CD4-positive, alpha-beta T cell treated with Interleukin-2 at 100 ng/mL for 4 hours (primary cell): ENCODE results near the gene RSAD2.
"Not testable (repeated sequence)": the region's sequence is repeated elsewhere in the genome, so short reads cannot be mapped to it uniquely, and the experiment has no call there.

Experiments used
- DNase-seq: peaks from one replicate; pipeline ENCODE4 v3.0.0-alpha.2; 2020; ENCODE audit warnings: low spot score

Gene RSAD2

DNA sequence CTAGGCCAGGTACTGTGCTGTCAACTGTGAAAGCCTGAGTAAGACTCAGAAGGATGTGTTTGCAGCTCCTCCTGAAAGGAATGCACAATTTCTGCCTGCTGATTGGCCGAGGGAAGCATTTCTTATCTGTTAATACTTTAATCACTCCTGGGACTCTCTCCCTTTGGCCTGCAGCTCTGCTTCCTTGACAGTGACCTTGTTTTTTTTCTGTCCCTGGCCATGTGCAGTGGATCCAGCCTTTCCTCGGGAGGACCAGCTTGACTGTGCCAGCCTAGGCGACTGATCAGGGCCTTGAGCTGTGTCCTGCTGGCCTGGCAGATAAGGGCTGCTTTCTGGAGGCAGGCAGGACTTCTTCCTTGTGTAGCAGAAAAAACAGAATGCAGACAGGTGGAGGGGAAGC lies 49.6 kb downstream of the RSAD2 start:
- DNase-seq: no peak

GRCh38 chr2:6927753-6928152 lies 50.2 kb downstream of the RSAD2 start:
- DNase-seq: no peak

GRCh38 chr2:6928452-6928851 lies 50.9 kb downstream of the RSAD2 start:
- DNase-seq: no peak

DNA sequence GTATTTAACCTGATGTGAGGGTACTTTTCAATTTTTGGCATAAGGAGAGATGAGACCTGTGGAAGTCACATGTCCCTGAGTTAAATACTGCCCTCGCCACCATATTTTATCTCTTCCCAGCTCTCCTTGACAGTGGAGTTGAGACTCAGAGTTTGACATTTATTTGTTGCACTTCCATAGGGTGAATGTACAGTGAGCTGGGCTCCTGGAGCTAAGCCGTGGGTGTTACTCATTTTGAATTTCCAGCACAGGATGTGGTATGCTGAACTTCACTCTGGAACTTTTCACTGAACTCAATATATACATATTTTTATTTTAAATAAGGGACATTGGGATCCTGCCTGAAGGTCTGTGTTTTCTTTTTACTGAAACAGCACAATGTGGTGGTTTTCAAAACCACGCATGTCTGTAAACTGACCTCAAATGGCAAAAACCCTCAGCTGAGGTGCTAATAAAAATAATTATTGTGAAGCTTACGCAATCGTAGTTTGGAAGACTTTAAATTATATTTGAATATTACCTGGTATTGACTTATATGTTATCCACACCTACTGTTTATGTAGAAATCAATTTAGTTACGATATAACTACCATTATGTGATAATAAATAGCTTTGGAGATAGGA lies 51.7 kb downstream of the RSAD2 start:
- DNase-seq: no peak

DNA sequence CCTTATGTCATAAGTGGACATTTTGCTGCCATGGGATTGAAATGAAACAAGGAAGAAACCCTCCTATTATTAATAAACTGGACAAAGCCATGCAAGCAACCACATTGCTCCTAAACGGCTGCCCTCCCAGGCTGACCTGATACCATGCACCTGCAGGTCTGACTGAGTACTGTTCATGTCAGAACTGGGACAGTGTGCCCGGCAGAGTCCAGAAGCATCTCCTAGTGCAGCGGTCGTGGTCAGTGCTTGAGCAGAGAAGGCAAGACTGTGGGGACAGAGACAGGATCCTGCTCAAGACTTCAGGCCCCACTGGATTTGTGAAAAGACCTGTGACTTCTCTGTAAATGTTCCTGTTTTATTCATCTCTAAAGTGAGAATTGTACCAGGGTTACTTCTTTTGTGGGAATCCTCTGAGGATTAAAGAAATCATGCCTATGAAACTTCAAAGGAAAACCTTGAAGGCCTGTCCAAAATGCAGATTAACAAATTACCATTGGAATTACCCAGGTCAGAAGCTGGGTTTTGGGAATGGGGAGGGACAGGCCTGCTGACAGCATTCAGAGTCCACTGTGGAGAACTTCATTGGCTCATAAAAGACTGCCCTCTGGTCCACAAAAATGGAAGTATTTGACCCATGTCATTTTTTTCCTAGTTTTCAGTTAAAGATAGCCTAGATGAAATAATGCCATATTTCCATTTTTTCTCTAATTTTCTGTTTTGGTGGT lies 53.5 kb downstream of the RSAD2 start:
- DNase-seq: no peak

DNA sequence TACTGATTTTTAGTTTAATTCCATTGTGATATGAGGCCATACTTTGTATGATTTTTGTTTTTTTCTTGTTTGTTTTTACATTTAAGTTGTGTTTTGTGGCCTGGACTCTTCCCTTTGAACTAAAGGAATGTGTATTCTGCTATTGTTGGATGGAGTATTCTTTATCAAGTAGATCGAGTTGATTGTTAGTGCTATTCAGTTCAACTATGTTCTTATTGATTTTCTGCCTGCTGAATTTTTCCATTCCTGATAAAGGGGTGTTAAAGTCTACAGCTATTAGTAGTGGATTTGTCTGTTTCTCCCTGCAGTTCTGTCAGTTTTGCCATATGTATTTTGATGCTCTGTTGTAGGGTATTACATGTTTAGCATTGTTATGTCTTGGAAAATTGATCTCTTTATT lies 54.2 kb downstream of the RSAD2 start:
- no peak for DNase-seq

- no peak for DNase-seq
Measured at GRCh38 chr2:6932206-6932605, 54.6 kb downstream of the RSAD2 start.

- DNase-seq: no peak
Measured at GRCh38 chr2:6932828-6933227, 55.3 kb downstream of the RSAD2 start.

GRCh38 chr2:6933911-6934310 lies 56.3 kb downstream of the RSAD2 start:
- DNase-seq: no peak

DNA sequence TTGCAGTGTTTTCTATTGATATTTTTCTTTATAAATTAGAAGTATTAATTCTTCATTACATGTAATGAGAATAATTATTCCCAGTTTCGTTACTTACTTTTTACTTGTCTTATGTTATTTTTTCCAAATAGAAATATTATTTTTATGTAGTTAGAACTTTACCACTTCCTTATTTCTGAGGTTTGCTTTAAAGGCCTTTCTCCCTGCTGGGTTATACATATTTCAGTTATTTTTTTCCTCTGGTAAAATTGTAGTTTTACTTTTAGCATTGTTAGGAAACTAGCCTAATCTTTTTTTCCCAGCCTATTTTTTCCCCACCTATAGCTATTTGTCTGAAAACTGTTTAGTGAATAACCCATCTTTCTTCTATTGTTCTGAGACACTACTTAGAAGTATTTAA lies 56.8 kb downstream of the RSAD2 start:
- no peak for DNase-seq

GRCh38 chr2:6934758-6935651 lies 57.4 kb downstream of the RSAD2 start:
- DNase-seq: no peak

DNA sequence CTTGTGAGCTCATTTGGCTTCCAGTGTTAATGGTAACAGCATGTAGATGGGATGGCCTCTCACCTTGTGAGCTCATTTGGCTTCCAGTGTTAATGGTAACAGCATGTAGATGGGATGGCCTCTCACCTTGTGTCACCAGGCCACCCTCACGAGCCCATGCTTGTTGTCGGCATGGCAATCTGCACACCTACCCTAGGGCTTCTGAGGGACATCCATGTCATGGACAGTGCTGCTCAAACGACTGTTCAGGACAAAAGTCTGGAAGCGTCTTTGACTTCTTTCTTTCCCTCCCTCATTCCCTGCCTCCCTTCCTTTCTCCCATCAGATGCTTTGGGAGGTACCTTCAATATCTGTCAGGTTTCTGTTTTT lies 58.1 kb downstream of the RSAD2 start:
- DNase-seq: not testable (repeated sequence)

GRCh38 chr2:6937157-6937556 lies 59.6 kb downstream of the RSAD2 start:
- DNase-seq: no peak

DNA sequence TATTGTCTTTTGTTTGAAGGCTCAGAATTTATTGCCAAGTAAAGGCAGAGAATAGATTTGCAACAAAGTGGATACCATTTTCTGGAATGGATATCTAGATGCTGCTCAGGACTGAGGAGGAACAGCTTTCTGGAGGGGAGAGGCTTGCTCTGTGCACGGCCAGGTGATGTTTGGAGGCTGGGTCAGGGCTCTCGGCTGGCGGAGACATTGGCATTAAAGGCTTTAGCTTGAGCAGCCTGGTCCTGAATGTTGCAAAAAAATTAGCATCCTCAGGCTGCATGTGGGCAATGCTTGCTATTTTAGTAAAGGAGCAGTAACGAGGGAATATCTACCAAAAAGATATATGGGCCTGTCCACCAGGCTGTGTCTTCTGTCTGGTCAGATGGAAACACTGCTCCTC lies 60.0 kb downstream of the RSAD2 start:
- no peak for DNase-seq

- no peak for DNase-seq
Measured at GRCh38 chr2:6939071-6939470, 61.5 kb downstream of the RSAD2 start.

DNA sequence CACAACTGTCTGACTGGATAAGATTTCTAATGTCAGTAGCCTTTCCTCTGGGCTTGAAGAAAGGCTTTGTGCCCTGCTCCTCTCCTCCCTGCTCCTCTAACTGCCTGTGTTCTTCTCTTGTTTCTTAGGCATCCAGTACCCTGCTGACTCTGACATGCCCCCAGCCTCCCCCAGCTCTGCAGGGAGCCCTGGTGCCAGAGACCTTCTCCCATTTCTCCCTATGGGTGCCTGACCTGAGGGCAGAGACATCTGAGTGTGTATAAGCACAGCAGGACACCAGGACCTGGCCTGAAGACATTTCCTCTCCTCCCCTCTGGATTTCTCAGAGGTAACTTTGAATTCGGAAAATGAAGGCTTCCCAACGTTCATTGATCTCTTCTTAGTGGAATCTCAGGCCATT lies 63.2 kb downstream of the RSAD2 start:
- no peak for DNase-seq

- no peak for DNase-seq
Measured at GRCh38 chr2:6941299-6942046, 63.9 kb downstream of the RSAD2 start.

GRCh38 chr2:6942848-6943247 lies 65.3 kb downstream of the RSAD2 start:
- no peak for DNase-seq

GRCh38 chr2:6943523-6943922 lies 65.9 kb downstream of the RSAD2 start:
- no peak for DNase-seq

DNA sequence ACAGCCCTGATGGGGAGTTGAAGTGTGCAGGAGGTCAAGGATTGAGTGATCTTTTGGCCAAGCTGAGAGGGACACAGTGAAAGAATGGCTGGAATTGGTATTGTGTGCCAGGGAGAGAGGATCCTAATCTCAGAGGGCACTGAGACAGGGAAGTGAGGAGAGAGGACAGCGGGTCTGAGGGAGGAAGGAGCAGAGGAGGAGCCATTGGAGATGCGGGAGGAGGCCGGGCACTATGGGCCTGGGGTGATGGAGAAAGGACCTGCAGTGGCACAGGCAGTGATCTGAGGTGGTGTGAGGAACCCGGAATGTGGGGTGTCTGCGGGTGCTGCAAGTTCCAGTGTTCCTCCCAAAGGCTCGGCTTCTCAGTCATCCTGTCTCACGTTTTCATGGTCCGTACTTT lies 66.4 kb downstream of the RSAD2 start:
- no peak for DNase-seq

DNA sequence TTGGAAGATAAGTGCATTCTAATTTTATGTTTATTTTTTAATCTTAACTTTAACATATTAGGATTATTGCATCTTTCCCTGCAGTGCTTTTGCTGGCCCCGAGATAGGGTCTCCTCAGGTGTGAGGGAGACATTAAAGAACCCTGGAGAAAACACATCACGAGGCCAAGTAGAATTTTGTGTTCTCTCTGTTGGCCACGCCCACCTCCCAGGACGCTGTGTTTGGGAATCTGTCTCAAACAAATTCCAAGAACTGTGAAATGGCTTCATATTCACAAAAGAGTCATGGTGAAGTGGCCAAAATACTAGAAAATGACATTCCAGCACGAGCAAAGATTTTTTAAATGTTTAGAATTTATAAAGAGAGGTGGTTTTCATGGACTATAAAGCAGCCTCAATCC lies 67.0 kb downstream of the RSAD2 start:
- DNase-seq: no peak

DNA sequence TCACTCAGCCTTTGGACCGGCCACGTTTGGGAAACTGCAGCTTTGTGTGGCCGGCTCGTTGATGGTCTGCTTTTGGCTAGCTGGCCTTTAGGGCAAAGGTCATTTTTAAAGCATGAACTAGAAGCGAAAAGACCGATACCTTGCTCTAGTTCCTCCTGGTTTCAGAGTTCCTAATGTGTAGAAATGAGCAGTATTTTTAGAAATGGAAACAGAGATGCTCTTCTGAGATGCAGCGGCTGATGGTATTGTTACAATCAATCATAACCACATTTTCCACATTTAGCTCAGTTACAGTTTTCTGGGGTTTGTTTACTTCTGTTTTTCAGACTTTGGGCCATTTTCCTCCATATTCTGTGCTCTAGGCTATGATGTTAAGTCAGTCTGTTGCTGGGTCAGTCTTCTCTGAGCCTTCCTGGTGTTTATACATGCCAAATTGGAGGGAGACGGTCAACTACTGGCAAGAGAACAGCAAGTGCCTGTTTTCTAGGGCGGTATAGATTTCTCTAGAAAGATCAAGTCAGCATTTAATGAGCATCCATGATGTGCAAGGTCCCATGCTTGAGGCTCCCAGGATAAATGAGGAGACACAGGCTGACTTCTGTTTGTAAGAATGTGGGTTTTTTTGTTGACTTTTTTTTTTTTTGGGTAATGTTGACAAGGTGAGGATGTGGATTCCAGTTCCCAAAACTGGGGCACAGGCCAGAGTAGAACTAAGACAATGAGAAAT lies 67.7 kb downstream of the RSAD2 start:
- DNase-seq: no peak
